Measurements from ENCODE around the gene DUSP18.

- TF ChIP-seq CTCF (IDR thresholded peaks at IDR 0.05), result no peak
- TF ChIP-seq POLR2A (IDR thresholded peaks at IDR 0.05), result no peak
These were observed 53.4 kb downstream of the DUSP18 start for GRCh38 chr22:30614268-30614667.
